Tracheal epithelial cell (primary cell): ENCODE measurements around the gene FAM186B. TPM values are rescaled to one million over a fixed set of nuclear protein-coding genes. Genes with fewer than 3 reads are reported as not detected.

Experiments
- total RNA-seq: library from RNA; depleted of rRNA; stranded (reverse); fragments of >200 nt; gene quantifications from 2 replicates; pipeline ENCODE4 v1.2.1, GENCODE V29; 2014

The FAM186B gene, protein sequence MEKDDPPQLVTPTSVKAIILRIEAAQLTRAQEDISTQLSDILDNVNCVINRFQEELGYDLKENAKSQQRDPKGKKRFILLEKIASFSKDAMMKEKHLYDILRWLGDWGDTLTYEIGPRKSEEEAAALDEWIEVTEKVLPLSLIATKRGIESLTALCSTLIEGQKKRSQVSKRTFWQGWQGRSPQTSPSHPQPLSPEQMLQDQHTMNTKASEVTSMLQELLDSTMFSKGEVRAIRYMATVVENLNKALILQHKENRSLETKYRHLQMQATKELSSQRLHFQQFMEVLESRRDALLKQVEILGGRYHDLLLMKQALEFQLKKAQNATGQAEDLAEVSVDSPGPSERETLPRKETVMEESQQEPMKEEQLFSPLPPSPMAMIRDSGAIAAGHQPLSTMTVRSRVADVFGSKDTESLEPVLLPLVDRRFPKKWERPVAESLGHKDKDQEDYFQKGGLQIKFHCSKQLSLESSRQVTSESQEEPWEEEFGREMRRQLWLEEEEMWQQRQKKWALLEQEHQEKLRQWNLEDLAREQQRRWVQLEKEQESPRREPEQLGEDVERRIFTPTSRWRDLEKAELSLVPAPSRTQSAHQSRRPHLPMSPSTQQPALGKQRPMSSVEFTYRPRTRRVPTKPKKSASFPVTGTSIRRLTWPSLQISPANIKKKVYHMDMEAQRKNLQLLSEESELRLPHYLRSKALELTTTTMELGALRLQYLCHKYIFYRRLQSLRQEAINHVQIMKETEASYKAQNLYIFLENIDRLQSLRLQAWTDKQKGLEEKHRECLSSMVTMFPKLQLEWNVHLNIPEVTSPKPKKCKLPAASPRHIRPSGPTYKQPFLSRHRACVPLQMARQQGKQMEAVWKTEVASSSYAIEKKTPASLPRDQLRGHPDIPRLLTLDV
- under 0.01 and 0.48 TPM in 2 replicates for total RNA-seq

GRCh38 chr12:49605539-49605938 lies at the start of gene FAM186B:
Gene FAM186B, minus strand, starts transcription at chr12:49605639. Its CDS starts 162 bp downstream, at chr12:49605477.

GRCh38 chr12:49623142-49623904 lies 17.9 kb upstream of the FAM186B start, which contains the start of gene PRPF40B:
Gene PRPF40B, plus strand, starts transcription at chr12:49623561. Its CDS starts 30 bp downstream, at chr12:49623591.

DNA sequence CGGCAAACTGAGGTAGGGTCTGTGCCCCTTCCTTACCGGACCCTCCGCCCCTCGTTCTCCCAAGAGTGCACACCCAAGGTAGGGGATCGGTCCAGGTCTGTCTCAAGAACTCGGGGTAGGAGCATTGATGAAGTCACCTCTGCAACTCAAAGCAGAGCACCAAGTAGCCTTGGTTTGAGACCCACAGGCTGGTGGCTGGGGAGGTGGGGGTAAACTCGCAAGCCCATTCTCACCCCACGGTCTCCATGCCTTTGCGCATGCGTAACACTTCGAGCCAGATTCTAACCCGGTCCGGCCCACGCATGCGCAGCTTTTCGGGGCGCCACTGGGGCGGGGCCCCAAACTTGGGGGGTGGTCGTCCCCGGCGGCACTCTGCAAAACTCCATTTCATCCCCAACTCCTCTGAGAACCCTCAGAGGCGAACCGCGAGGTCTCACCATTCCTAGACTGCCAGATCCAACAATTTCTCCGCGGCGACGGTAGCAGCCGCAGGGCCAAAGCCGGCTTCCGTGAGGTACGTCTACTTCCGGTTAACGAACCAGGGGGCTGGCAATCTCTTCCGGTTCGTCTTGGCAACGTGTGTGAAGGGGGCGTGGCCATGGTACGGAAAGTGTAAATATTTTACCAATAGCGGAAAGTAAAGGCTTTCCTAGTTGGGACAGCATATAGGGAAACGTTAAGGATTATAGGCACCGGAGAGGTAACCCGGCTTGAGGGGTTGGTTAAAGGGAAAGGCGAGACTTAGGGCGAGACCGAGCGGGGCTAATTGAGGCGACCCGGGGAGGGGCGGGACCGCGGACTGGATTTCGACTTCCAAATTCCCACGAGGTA lies 37.6 kb downstream of the FAM186B start, which contains the start of gene MCRS1:
MCRS1 (minus strand) TSS at position 532 of the 831 bp plus-strand sequence. CDS start 1,411 bp downstream, outside the sequence.

GRCh38 chr12:49538510-49539403 lies 66.7 kb downstream of the FAM186B start, which contains the start of gene KCNH3:
Gene KCNH3, plus strand, starts transcription at chr12:49539030. Its CDS starts 387 bp downstream, at chr12:49539417.

Other genes starting within 250 kb of the FAM186B start
- gene SPATS2, start 238.2 kb downstream of the FAM186B start, total RNA-seq = 21.7 and 22.4 TPM in 2 replicates
- gene KCNH3, start 66.6 kb downstream of the FAM186B start, total RNA-seq = 0.24 TPM in 1 of 2 replicates, not detected in the other
- 55.2 and 65.5 TPM in 2 replicates for gene MCRS1, start 37.5 kb downstream of the FAM186B start, total RNA-seq
- 11.1 and 14.5 TPM in 2 replicates for gene PRPF40B, start 17.9 kb upstream of the FAM186B start, total RNA-seq
- 2.8 and 8.4 TPM in 2 replicates for gene FMNL3, start 101.8 kb upstream of the FAM186B start, total RNA-seq
- gene TMBIM6, start 135.9 kb upstream of the FAM186B start, total RNA-seq = 618 and 796 TPM in 2 replicates
- 3.8 and 4.1 TPM in 2 replicates for gene NCKAP5L, start 222.8 kb upstream of the FAM186B start, total RNA-seq
- gene BCDIN3D, start 237.5 kb upstream of the FAM186B start, total RNA-seq = 3.6 and 8.5 TPM in 2 replicates